Measurements from ENCODE around the gene MET.
"Not testable (repeated sequence)": the region's sequence is repeated elsewhere in the genome, so short reads cannot be mapped to it uniquely, and the experiment has no call there.

MET gene

DNA sequence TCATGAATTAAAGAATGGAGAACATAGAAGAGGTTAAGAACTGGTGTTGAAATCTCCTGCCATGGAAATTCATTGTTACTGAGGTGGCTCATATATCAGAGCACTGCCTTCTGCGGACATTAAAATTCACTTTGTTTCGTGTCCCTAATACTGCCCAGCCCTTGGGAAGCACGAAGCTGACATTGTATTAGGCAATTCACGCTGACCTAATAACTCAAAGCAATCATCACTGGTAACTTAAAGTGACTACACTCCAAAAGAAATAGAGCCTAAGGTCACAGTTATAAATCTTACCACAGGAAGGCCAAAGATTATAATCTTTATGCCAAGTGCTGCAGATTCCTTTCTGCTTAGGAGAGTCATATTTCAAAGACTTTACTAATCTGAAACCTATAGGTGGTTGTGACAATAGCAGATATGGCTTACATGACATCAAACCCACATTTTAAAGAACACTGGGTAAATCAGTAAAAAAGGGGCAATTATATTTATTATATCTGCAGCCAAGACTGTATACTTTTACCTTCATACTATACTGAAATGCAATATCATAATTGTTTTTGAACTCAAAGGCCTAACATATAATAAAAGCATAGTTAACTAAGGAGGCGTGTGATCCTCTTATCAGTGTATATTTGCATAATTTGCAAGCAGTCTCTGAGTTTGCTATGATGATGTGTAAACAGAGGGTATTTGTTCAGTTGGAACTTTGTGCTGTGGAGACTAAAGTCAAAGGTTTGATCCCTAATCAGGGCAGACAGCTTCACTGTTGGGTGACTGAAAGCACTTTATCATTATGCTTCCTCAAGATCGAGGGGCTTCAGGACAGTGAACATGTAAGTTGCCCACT, 138.5 kb downstream of the MET start:
- no peak for DNase-seq (ENCODE audit: low read depth in 2 of 2)

- no peak for DNase-seq (ENCODE audit: low read depth in 2 of 2)
Observed at GRCh38 chr7:116811768-116812167, 139.8 kb downstream of the MET start.

- no peak for DNase-seq (ENCODE audit: low read depth in 2 of 2)
Observed at GRCh38 chr7:116812860-116813259, 140.9 kb downstream of the MET start.

- not testable (repeated sequence) for DNase-seq (ENCODE audit: low read depth in 2 of 2)
Observed at GRCh38 chr7:116813371-116813770, 141.4 kb downstream of the MET start.

DNA sequence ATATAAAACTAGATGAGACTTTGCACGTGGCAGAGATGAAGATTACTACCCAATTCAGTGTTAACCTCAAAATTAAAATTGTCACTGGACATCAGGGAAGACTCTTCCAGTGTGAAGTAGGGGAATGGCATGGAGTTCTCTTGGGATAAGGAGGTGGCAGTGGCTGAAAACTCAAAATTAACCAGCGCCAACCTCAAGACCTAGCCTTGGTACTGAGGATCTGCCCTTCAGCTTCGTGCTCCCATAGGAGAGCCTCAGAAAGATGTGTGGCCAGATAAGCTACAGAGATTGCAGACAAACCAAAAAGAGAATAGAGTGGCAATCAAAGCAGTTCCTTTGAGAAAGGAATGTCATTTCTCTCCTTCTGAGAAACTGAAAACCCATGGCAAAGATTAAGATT, 143.0 kb downstream of the MET start:
- DNase-seq (ENCODE audit: low read depth in 2 of 2), result no peak

- no peak for DNase-seq (ENCODE audit: low read depth in 2 of 2)
Observed at GRCh38 chr7:116820149-116820548, 148.2 kb downstream of the MET start.

GRCh38 chr7:116821647-116822046, 149.7 kb downstream of the MET start:
- DNase-seq (ENCODE audit: low read depth in 2 of 2), result not testable (repeated sequence)

DNA sequence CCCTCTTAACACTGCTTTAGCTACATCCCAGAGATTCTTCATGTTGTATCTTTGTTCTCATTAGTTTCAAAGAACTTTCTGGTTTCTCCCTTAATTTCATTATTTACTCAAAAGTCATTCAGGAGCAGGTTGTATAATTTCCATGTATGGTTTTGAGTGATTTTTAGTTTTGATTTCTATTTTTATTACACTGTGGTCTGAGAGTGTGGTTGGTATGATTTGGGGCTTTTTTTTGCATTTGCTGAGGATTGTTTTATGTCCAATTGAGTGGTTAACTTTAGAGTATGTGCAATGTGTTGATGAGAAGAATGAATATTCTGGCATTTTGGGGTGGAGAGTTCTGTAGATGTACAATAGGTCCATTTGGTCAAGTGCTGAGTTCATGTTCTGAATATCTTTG, 152.5 kb downstream of the MET start:
- DNase-seq (ENCODE audit: low read depth in 2 of 2), result no peak

DNA sequence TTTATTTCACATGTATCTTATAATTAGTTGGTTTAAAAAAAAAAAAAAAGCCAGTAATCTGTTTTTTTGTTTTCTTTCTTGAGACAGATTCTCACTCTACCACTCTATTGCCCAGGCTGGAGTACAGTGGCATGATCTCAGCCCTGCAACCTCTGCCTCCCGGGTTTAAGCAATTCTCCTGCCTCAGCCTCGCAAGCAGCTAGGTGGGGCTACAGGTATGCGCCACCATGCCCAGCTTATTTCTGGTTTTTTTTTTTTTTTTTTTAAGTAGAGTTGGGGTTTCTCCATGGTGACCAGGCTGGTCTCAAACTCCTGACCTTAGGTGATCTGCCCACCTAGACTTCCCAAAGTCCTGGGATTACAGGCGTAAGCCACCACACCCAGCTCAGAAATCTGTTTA, 156.3 kb downstream of the MET start:
- DNase-seq (ENCODE audit: low read depth in 2 of 2), result no peak

GRCh38 chr7:116829041-116829440, 157.0 kb downstream of the MET start:
- no peak for DNase-seq (ENCODE audit: low read depth in 2 of 2)

- no peak for DNase-seq (ENCODE audit: low read depth in 2 of 2)
Observed at GRCh38 chr7:116829493-116829892, 157.5 kb downstream of the MET start.

GRCh38 chr7:116832692-116833091, 160.7 kb downstream of the MET start:
- no peak for DNase-seq (ENCODE audit: low read depth in 2 of 2)

DNA sequence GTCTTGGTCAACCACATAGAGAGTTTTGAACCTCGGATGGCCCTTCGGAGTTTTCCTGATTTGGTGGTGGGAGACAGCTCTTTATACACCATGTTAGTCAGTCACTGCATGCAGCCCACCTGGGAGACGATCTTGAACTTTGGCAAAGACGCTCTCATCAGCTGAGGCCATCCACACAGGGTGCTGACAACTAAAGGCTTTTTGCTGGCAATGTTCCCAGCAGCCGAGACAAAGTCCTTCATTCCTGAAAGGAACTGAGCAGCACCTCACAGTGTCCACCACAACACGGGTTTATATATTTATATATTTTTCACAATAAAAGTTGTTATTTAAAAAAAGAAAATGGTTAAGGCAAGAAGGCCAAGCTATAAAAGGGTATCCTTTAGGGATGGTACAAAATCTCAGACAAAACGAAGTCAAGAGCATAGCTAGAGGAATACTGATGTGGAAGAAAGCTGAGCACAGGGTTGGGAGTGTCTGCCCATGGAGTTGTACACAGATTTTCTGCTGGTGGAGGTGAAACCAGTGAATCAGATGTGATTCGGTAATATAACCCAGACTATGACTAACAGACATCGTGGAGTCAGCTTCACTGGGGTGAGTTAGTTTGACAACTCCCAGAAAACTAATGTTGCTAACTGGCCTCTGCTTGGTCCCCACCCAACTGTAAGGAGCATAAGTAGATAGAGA, 163.0 kb downstream of the MET start:
- no peak for DNase-seq (ENCODE audit: low read depth in 2 of 2)

GRCh38 chr7:116836048-116836447, 164.1 kb downstream of the MET start:
- no peak for DNase-seq (ENCODE audit: low read depth in 2 of 2)

- no peak for DNase-seq (ENCODE audit: low read depth in 2 of 2)
Observed at GRCh38 chr7:116836911-116837310, 164.9 kb downstream of the MET start.

GRCh38 chr7:116837586-116837985, 165.6 kb downstream of the MET start:
- no peak for DNase-seq (ENCODE audit: low read depth in 2 of 2)

- DNase-seq (ENCODE audit: low read depth in 2 of 2), result no peak
Observed at GRCh38 chr7:116840256-116840655, 168.3 kb downstream of the MET start.

- no peak for DNase-seq (ENCODE audit: low read depth in 2 of 2)
Observed at GRCh38 chr7:116842371-116842770, 170.4 kb downstream of the MET start.

GRCh38 chr7:116843378-116843777, 171.4 kb downstream of the MET start:
- no peak for DNase-seq (ENCODE audit: low read depth in 2 of 2)

Data from stimulated activated CD8-positive, alpha-beta memory T cell treated with anti-CD3 and anti-CD28 coated beads, Interleukin-7, amount 100 ng/mL, for 4 hours (primary cell).